Erythroblast (primary cell): ENCODE results near the gene AXL.

Source experiments
- GATA1 ChIP-seq: IDR thresholded peaks from 2 replicates; pipeline ENCODE4 v1.6.1; 2011; ENCODE audit warnings: low read depth, mild to moderate bottlenecking, control low read depth, low read length, moderate library complexity
- POLR2A ChIP-seq: IDR thresholded peaks from 2 replicates; pipeline ENCODE4 v1.6.1; 2011; ENCODE audit warnings: mild to moderate bottlenecking, low read length

DNA sequence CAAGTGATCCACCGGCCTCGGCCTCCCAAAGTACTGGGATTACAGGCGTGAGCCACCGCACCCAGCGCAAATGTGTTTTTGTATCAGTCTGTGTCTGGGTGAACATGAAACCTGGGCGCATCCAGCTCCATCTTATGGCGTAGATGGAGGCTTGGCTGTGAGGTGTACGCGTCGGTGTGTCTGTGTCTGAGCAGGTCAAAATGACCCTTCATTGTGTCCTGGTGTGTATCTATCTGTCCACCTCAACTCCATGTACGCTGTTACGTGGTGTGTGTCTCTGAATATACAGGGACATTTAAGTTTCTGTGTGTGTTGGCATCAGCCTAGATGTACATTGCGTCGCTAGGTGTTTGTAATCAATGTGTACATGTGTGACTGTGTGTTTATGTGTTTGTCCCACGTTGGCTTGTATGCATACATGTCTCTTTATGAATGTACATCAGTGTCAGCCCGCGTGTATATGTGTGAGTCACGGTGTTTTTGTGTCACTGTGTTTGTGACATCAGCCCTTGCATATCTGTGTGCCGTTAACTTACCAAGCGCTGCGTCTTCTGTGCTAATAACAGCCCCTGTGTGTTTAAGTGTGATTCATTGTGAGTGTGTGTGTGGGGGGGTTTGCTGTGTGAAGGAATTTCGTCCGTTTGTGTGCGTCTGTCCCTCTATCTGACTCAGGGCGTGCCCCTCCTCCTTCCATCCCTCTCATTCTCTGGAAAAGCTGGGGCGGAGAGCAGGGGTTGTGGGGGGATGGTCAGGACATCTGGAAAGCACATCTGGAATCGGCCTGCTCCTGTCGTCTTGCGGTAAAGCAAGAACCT, 6.4 kb downstream of the AXL start:
- TF ChIP-seq POLR2A = no peak
- TF ChIP-seq GATA1 = no peak
